Measurements from ENCODE around the gene BIRC6. TPM values are rescaled to one million over a fixed set of nuclear protein-coding genes. Genes with fewer than 3 reads are reported as not detected.

Gene BIRC6
- total and polyA plus RNA-seq, 2 donors (not counting 1 experiment from before 2014, with no cell fraction given), result 46.7 to 162 TPM

- peaks cover 3% of the 10 kb centered on the region for H3K36me3 ChIP-seq (ENCODE audit: control insufficient read depth, insufficient read depth, low read length)
Measured at GRCh38 chr2:32386739-32387138, 29.9 kb downstream of the BIRC6 start.

GRCh38 chr2:32399221-32399620 lies 42.4 kb downstream of the BIRC6 start:
- TF ChIP-seq CTCF (conservative IDR thresholded peaks at IDR 0.05 in 1 of 2, IDR thresholded peaks at IDR 0.05 in 1 of 2; ENCODE audit: low read depth in 1 of 2, low read length in 2 of 2) (no peak), EZH2 (IDR thresholded peaks at IDR 0.05; ENCODE audit: low read length, missing control alignments) (no peak)
- Histone ChIP-seq H3K4me1 (ENCODE audit: control insufficient read depth, extremely low read depth, insufficient read depth, low read length) (no peaks in the 10 kb centered on the region), H3K9ac (ENCODE audit: insufficient read depth, low read length) (no peak overlapping the region), H3K27ac (ENCODE audit: insufficient read depth, low read length) (no peak overlapping the region), H4K20me1 (ENCODE audit: control insufficient read depth, extremely low read depth, insufficient read depth, low read length) (no peaks in the 10 kb centered on the region), H3K27me3 (ENCODE audit: control insufficient read depth, insufficient read depth, low read length) (no peaks in the 10 kb centered on the region), H3K36me3 (ENCODE audit: control insufficient read depth, insufficient read depth, low read length) (no peaks in the 10 kb centered on the region), H3K4me3 (replicated peaks in 1 of 4; ENCODE audit: control extremely low read depth in 1 of 4, insufficient read depth in 1 of 4, low read depth in 3 of 4, low read length in 4 of 4) (no peak overlapping the region), H3K79me2 (ENCODE audit: control insufficient read depth, insufficient read depth, low read length) (no peaks in the 10 kb centered on the region), H2AFZ (ENCODE audit: low read length) (no peak overlapping the region), H3K9me3 (ENCODE audit: control insufficient read depth, insufficient read depth, low read depth, low read length) (no peaks in the 10 kb centered on the region), H3K4me2 (ENCODE audit: extremely low read depth, insufficient read depth, low read length) (no peak overlapping the region)
- no peak for DNase-seq (ENCODE audit: low read depth in 2 of 2)

More at GRCh38 chr2:32386739-32387138, 29.9 kb downstream of the BIRC6 start:
- Histone ChIP-seq H4K20me1 (ENCODE audit: control insufficient read depth, extremely low read depth, insufficient read depth, low read length) (no peaks in the 10 kb centered on the region), H2AFZ (ENCODE audit: low read length) (no peak overlapping the region), H3K4me2 (ENCODE audit: extremely low read depth, insufficient read depth, low read length) (no peak overlapping the region), H3K4me1 (ENCODE audit: control insufficient read depth, extremely low read depth, insufficient read depth, low read length) (no peaks in the 10 kb centered on the region), H3K27me3 (ENCODE audit: control insufficient read depth, insufficient read depth, low read length) (no peaks in the 10 kb centered on the region), H3K4me3 (replicated peaks in 1 of 4; ENCODE audit: control extremely low read depth in 1 of 4, insufficient read depth in 1 of 4, low read depth in 3 of 4, low read length in 4 of 4) (no peak overlapping the region), H3K79me2 (ENCODE audit: control insufficient read depth, insufficient read depth, low read length) (peaks cover 9% of the 10 kb centered on the region), H3K9me3 (ENCODE audit: control insufficient read depth, insufficient read depth, low read depth, low read length) (no peaks in the 10 kb centered on the region), H3K27ac (ENCODE audit: insufficient read depth, low read length) (no peak overlapping the region), H3K9ac (ENCODE audit: insufficient read depth, low read length) (no peak overlapping the region)
- no peak for DNase-seq (ENCODE audit: low read depth in 2 of 2)
- TF ChIP-seq CTCF (conservative IDR thresholded peaks at IDR 0.05 in 1 of 2, IDR thresholded peaks at IDR 0.05 in 1 of 2; ENCODE audit: low read depth in 1 of 2, low read length in 2 of 2) (no peak), EZH2 (IDR thresholded peaks at IDR 0.05; ENCODE audit: low read length, missing control alignments) (no peak)

GRCh38 chr2:32402091-32402490 lies 45.3 kb downstream of the BIRC6 start:
- no peaks in the 10 kb centered on the region for H3K27me3 ChIP-seq (ENCODE audit: control insufficient read depth, insufficient read depth, low read length)
- no peaks in the 10 kb centered on the region for H4K20me1 ChIP-seq (ENCODE audit: control insufficient read depth, extremely low read depth, insufficient read depth, low read length)
- TF ChIP-seq CTCF (conservative IDR thresholded peaks at IDR 0.05 in 1 of 2, IDR thresholded peaks at IDR 0.05 in 1 of 2; ENCODE audit: low read depth in 1 of 2, low read length in 2 of 2), result no peak
- no peak for TF ChIP-seq EZH2 (IDR thresholded peaks at IDR 0.05; ENCODE audit: low read length, missing control alignments)
- H3K4me1 ChIP-seq (ENCODE audit: control insufficient read depth, extremely low read depth, insufficient read depth, low read length), result no peaks in the 10 kb centered on the region
- H3K79me2 ChIP-seq (ENCODE audit: control insufficient read depth, insufficient read depth, low read length), result no peaks in the 10 kb centered on the region
- no peak overlapping the region for H3K27ac ChIP-seq (ENCODE audit: insufficient read depth, low read length)
- H3K9me3 ChIP-seq (ENCODE audit: control insufficient read depth, insufficient read depth, low read depth, low read length), result no peaks in the 10 kb centered on the region
- no peak overlapping the region for H3K4me3 ChIP-seq (replicated peaks in 1 of 4; ENCODE audit: control extremely low read depth in 1 of 4, insufficient read depth in 1 of 4, low read depth in 3 of 4, low read length in 4 of 4)
- no peak overlapping the region for H3K9ac ChIP-seq (ENCODE audit: insufficient read depth, low read length)
- H2AFZ ChIP-seq (ENCODE audit: low read length), result no peak overlapping the region
- DNase-seq (ENCODE audit: low read depth in 2 of 2), result no peak
- no peaks in the 10 kb centered on the region for H3K36me3 ChIP-seq (ENCODE audit: control insufficient read depth, insufficient read depth, low read length)
- H3K4me2 ChIP-seq (ENCODE audit: extremely low read depth, insufficient read depth, low read length), result no peak overlapping the region

Measured in fibroblast of lung (primary cell).